WTC11 (cell line): ENCODE data around the gene PRELID1. TPM values are rescaled to one million over a fixed set of nuclear protein-coding genes. Genes with fewer than 3 reads are reported as not detected.

Experiments
- ATAC-seq: fragments of 200-7000 bp; cut with Tn5 transposase; 2 replicates; pipeline ENCODE4 v1.10.0; 2021; ENCODE audit warnings: mild to moderate bottlenecking, moderate library complexity
- CTCF ChIA-PET: fragments of 300-600 bp; sonication (Branson Sonifier 250); formaldehyde crosslinking; loops from one replicate; lab custom pipeline; 2021; ENCODE audit warnings: antibody characterized with exemption; lab: Charles Lee
- POLR2A ChIA-PET: fragments of 350-600 bp; sonication (Branson Sonifier 250); formaldehyde crosslinking; loops from one replicate; lab custom pipeline; 2021; ENCODE audit warnings: antibody characterized with exemption; lab: Charles Lee
- DNase-seq: peaks from one replicate; pipeline ENCODE4 v3.0.0; 2021; ENCODE audit warnings: low spot score
- H3K27ac Mint-ChIP-seq: 2 replicates; pipeline ENCODE4 v1.8.0; 2021; ENCODE audit warnings: mixed read lengths
- H3K27me3 Mint-ChIP-seq: 2 replicates; pipeline ENCODE4 v1.8.0; 2021; ENCODE audit warnings: low read depth, mild to moderate bottlenecking, moderate library complexity, mixed read lengths
- H3K36me3 Mint-ChIP-seq: 2 replicates; pipeline ENCODE4 v1.8.0; 2021; ENCODE audit warnings: mixed read lengths
- H3K4me1 Mint-ChIP-seq: 2 replicates; pipeline ENCODE4 v1.8.0; 2022; ENCODE audit warnings: mixed read lengths
- H3K4me3 Mint-ChIP-seq: 2 replicates; pipeline ENCODE4 v1.8.0; 2021; ENCODE audit warnings: mild to moderate bottlenecking, moderate library complexity, mixed read lengths
- H3K9me3 Mint-ChIP-seq: 2 replicates; pipeline ENCODE4 v1.8.0; 2021; ENCODE audit warnings: mixed read lengths
- AFF4 ChIP-seq: sonication (generic); formaldehyde crosslinking; IDR thresholded peaks from 2 replicates; pipeline ENCODE4 v1.8.1; 2023; ENCODE audit warnings: mild to moderate bottlenecking, missing genetic modification reagents, borderline replicate concordance
- ATF6 ChIP-seq: sonication (generic); formaldehyde crosslinking; IDR thresholded peaks from 2 replicates; pipeline ENCODE4 v1.8.1; 2023; ENCODE audit warnings: mild to moderate bottlenecking, missing genetic modification reagents
- CTCF ChIP-seq: fragments of 200-600 bp; IDR thresholded peaks from 2 replicates; pipeline ENCODE4 v1.8.0; 2022; ENCODE audit warnings: antibody characterized with exemption
- E2F1 ChIP-seq: sonication (generic); formaldehyde crosslinking; IDR thresholded peaks from 2 replicates; pipeline ENCODE4 v1.8.0; 2022; ENCODE audit warnings: mild to moderate bottlenecking, missing genetic modification reagents
- ERG ChIP-seq: fragments of 250-450 bp; sonication (Bioruptor Pico); IDR thresholded peaks from 2 replicates; pipeline ENCODE4 v1.8.0; 2021; ENCODE audit warnings: mild to moderate bottlenecking
- ESRRA ChIP-seq: sonication (generic); formaldehyde crosslinking; IDR thresholded peaks from 2 replicates; pipeline ENCODE4 v1.8.1; 2022; ENCODE audit warnings: mild to moderate bottlenecking, missing genetic modification reagents, borderline replicate concordance
- HMGXB4 ChIP-seq: sonication (generic); formaldehyde crosslinking; IDR thresholded peaks from 2 replicates; pipeline ENCODE4 v1.8.1; 2023; ENCODE audit warnings: mild to moderate bottlenecking, moderate library complexity, missing genetic modification reagents
- IRF2 ChIP-seq: sonication (generic); formaldehyde crosslinking; IDR thresholded peaks from 2 replicates; pipeline ENCODE4 v1.8.0; 2022; ENCODE audit warnings: low read depth, missing genetic modification reagents, borderline replicate concordance
- NFYB ChIP-seq: sonication (generic); formaldehyde crosslinking; conservative IDR thresholded peaks from 2 replicates; pipeline ENCODE4 v1.8.0; 2022; ENCODE audit warnings: low read depth, missing genetic modification reagents
- NR2C2 ChIP-seq: sonication (generic); formaldehyde crosslinking; IDR thresholded peaks from 2 replicates; pipeline ENCODE4 v1.8.0; 2022; ENCODE audit warnings: mild to moderate bottlenecking, missing genetic modification reagents
- PREB ChIP-seq: sonication (generic); formaldehyde crosslinking; IDR thresholded peaks from 2 replicates; pipeline ENCODE4 v1.8.1; 2022; ENCODE audit warnings: mild to moderate bottlenecking, missing genetic modification reagents, moderate library complexity, borderline replicate concordance
- RELA ChIP-seq: sonication (generic); formaldehyde crosslinking; IDR thresholded peaks from 2 replicates; pipeline ENCODE4 v1.8.1; 2022; ENCODE audit warnings: missing genetic modification reagents, mild to moderate bottlenecking, borderline replicate concordance
- TCF7 ChIP-seq: sonication (generic); formaldehyde crosslinking; IDR thresholded peaks from 2 replicates; pipeline ENCODE4 v1.8.0; 2022; ENCODE audit warnings: mild to moderate bottlenecking, low read depth, missing genetic modification reagents, moderate library complexity
- TEAD4 ChIP-seq: sonication (generic); formaldehyde crosslinking; IDR thresholded peaks from 2 replicates; pipeline ENCODE4 v1.8.0; 2022; ENCODE audit warnings: mild to moderate bottlenecking, missing genetic modification reagents
- ZNF532 ChIP-seq: fragments of 250-450 bp; sonication (Bioruptor Pico); IDR thresholded peaks from 2 replicates; pipeline ENCODE4 v1.9.0; 2021; ENCODE audit warnings: mild to moderate bottlenecking, borderline replicate concordance
- ZNF671 ChIP-seq: fragments of 250-450 bp; sonication (Bioruptor Pico); IDR thresholded peaks from 2 replicates; pipeline ENCODE4 v1.8.0; 2021; ENCODE audit warnings: mild to moderate bottlenecking
- total RNA-seq: library from RNA; stranded (reverse); gene quantifications from 3 replicates; pipeline ENCODE4 v1.2.3, GENCODE V29; 2021

PRELID1 gene
- total RNA-seq, 1 experiment from 2014 or later = 273 TPM

GRCh38 chr5:177344891-177345290 is 41.3 kb downstream of the PRELID1 start:
- no peak for DNase-seq
- H3K27me3 Mint-ChIP-seq = no peaks in the 10 kb centered on the region
- peaks cover 33% of the 10 kb centered on the region for H3K36me3 Mint-ChIP-seq
- no peak for TF ChIP-seq TCF7
- no peak for TF ChIP-seq RELA (CRISPR knock-in tag)
- no peak for TF ChIP-seq IRF2 (CRISPR knock-in tag)
- no peak for TF ChIP-seq CTCF
- no peak for TF ChIP-seq ATF6
- TF ChIP-seq ZNF532 (CRISPR knock-in tag) = no peak
- TF ChIP-seq ZNF671 (CRISPR knock-in tag) = no peak
- no peak for TF ChIP-seq ESRRA
- TF ChIP-seq E2F1 = no peak
- TF ChIP-seq NR2C2 (CRISPR knock-in tag) = no peak
- no peak for TF ChIP-seq ERG (CRISPR knock-in tag)
- TF ChIP-seq AFF4 (CRISPR knock-in tag) = no peak
- TF ChIP-seq NFYB (CRISPR knock-in tag) = no peak
- TF ChIP-seq HMGXB4 = no peak
- no peak for TF ChIP-seq TEAD4
- no peak for TF ChIP-seq PREB (CRISPR knock-in tag)
- TF ChIP-seq, all 79 proteins: peak for 0
- peaks cover 22% of the 10 kb centered on the region for H3K4me1 Mint-ChIP-seq
- no peaks in the 10 kb centered on the region for H3K9me3 Mint-ChIP-seq
- ChIA-PET CTCF (interaction anchor here (0.6 kb wide), 1 partner anchor 32 kb away, joined by 3 read pairs; no protein-coding TSS in a partner anchor), POLR2A (no interaction called here)
- no peak overlapping the region for H3K27ac Mint-ChIP-seq
- no peak for ATAC-seq
- H3K4me3 Mint-ChIP-seq = no peak overlapping the region
